Measurements from ENCODE around the gene ARIH1.

- TF ChIP-seq CTCF (conservative IDR thresholded peaks at IDR 0.05) = peak; percentile 57
- no peak for TF ChIP-seq ZFX (IDR thresholded peaks at IDR 0.05)
Measured at GRCh38 chr15:72532991-72533601, 59.0 kb downstream of the ARIH1 start.

Data from C4-2B (cell line).